Cardiac fibroblast (primary cell): ENCODE data around the gene MBNL2.

ENCODE experiments used
- DNase-seq, 2 donors: peaks; one replicate each; pipeline versions ENCODE4 v3.0.0 to v3.0.0-alpha.2; 2010; ENCODE audit warnings: low read depth in 2 of 2
- H3K4me3 ChIP-seq, 2 donors: replicated peaks in 1 of 2; 1 replicate in 1 of 2; 2 replicates in 1 of 2; pipeline ENCODE4 v1.5.1; 2011; ENCODE audit warnings: low read depth in 2 of 2, low read length in 2 of 2, mild to moderate bottlenecking in 2 of 2, moderate library complexity in 1 of 2
- TF ChIP-seq, protein P1 (sequence below): IDR thresholded peaks from one replicate; pipeline ENCODE4 v1.5.1; 2011; ENCODE audit warnings: low read depth, mild to moderate bottlenecking, low read length, inconsistent platforms

MBNL2 gene

DNA sequence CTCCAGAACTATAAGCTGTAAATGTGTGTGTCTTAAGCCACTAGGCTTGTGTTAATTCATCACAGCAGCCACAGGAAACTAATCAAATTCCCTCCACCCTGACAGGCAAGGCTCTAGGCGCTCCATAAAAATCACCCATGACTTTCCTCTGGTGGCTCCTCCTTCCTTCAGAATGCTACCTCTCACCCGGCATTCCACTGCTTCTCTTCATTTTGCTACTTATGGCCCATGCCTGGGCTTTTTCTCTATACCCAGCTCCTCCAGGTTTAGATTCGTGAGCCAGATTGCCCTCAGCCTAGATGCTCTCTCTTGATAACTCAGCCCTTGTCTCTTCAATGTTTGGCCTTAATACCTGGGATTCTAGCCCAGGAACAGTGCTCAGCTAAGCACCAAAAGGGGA is 36.4 kb upstream of the MBNL2 start:
- no peak for DNase-seq
- H3K4me3 ChIP-seq = no peak overlapping the region
- TF ChIP-seq, protein P1, sequence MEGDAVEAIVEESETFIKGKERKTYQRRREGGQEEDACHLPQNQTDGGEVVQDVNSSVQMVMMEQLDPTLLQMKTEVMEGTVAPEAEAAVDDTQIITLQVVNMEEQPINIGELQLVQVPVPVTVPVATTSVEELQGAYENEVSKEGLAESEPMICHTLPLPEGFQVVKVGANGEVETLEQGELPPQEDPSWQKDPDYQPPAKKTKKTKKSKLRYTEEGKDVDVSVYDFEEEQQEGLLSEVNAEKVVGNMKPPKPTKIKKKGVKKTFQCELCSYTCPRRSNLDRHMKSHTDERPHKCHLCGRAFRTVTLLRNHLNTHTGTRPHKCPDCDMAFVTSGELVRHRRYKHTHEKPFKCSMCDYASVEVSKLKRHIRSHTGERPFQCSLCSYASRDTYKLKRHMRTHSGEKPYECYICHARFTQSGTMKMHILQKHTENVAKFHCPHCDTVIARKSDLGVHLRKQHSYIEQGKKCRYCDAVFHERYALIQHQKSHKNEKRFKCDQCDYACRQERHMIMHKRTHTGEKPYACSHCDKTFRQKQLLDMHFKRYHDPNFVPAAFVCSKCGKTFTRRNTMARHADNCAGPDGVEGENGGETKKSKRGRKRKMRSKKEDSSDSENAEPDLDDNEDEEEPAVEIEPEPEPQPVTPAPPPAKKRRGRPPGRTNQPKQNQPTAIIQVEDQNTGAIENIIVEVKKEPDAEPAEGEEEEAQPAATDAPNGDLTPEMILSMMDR = no peak

DNA sequence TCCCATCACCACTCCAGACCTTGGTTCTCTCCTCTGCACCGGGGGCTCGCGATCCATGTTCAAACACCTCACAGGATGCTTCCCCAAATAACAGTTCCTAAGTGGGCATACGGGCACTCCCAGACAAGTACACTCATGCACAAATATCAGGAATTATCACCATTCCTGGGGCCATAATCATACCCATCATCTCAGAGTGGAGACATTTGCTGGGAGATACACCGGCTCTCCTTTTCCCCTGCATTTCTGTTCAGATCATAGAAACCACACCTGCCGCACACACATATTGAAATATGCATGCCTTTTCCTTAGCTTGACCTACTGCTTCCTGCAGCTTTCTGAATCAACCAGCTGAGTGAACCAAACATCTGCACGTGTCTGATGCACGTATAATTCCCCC is 33.9 kb upstream of the MBNL2 start:
- no peak for DNase-seq
- no peak overlapping the region for H3K4me3 ChIP-seq
- TF ChIP-seq, protein P1 = no peak

DNA sequence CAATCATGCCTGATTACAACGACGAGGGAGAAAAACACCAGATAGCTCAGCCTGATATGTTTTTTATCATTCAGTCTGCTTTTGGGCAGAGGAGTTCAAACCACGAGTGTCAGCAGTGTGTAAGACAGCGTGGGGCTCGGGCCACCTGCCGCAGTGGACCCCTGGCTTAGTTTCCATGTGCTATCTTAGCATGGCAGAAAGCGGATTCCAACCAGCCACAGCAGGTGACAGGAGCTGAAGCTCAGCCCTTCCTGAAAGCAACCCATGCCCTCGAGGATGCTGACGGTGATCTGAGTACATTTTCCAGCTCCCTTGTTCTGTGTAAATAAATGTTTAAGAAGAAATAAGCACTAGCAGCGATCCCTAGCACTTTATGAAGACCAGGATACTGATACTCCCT is 32.2 kb upstream of the MBNL2 start:
- DNase-seq = no peak
- TF ChIP-seq, protein P1 = no peak
- no peak overlapping the region for H3K4me3 ChIP-seq

DNA sequence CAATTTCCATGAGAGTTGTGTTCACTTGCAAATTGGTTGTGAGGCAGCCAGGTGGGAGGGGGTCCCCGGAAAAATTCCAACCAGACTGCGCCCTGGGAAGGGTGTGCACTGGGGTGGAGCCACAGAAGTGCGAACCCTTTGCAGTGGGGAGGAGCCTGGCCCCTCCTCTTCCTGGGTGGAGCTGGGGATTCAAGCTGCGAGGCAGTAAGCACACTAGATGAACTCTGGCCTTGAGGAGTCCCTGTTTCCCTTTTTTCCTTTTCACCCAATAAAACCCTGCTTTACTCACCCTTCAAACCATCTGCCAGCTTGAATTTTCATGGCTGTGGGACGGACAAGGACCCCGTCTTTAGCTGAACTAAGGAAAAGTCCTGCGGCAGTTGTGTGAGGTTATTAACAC is 31.0 kb upstream of the MBNL2 start:
- DNase-seq = no peak
- TF ChIP-seq, protein P1 = no peak
- H3K4me3 ChIP-seq = no peak overlapping the region

DNA sequence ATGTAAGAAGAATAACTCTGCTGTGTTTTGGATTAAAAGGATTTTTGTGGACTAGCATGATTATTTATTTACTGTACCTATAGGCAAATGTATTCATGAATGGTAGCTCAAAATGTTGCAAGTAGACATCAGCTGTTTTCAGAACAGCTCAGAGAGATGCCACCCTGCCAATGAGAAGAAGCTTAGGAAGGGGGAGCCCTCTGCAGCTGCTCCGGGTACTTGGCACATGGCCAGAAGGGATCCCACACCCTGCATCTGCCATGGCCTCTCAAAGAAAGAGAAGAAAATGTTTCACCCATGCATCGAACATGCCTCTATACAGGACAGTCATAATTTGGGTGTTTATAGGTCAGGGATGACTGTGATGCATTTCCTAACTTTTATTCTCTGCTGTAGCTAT is 30.5 kb upstream of the MBNL2 start:
- DNase-seq = no peak
- TF ChIP-seq, protein P1 = no peak
- no peak overlapping the region for H3K4me3 ChIP-seq

DNA sequence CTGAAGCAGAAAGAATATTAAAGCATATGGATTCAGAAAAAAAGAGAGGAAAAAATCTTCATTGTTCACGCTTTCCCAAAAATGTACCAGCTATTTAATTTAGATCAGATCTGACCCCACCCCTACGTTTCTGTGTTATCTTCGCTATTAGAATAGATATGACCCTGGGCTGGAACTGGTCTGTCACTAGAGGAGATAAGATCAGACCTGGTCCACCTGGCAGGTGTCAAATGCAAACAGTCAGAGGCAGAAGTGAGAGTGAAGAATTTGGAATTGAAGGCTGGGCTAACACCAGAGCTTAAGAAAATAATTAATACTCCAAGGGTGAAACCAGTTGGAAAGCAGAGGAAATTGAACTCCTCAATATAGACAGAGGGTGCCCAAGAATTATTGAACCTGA is 30.0 kb upstream of the MBNL2 start:
- TF ChIP-seq, protein P1 = no peak
- no peak overlapping the region for H3K4me3 ChIP-seq
- no peak for DNase-seq

DNA sequence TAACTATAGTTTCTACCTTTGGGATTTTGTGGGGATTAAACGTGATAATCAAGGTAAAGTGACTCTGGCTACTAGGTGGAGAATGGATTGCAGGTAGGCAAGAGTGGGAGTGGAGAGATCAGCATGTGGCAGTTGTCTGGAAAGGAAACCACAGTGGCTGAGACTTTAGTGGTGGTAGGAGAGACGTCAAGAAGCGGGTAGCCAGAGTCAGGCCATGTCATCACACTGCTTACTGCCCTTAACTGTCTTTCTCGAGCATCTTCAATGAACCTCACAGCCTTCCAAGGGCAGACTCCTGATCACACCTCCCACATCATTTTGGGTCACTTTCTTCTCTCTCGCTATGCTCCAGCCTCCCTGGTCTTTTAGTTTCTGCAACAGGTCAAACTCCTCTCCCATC is 28.6 kb upstream of the MBNL2 start:
- no peak overlapping the region for H3K4me3 ChIP-seq
- DNase-seq = no peak
- TF ChIP-seq, protein P1 = no peak
